Heart right ventricle (tissue), 16 donors: ENCODE results near the gene IGSF21. TPM values are rescaled to one million over a fixed set of nuclear protein-coding genes. Genes with fewer than 3 reads are reported as not detected.

Experiments
- ATAC-seq, 8 donors: fragments of 200-7000 bp; cut with Tn5 transposase; one replicate each; pipeline ENCODE4 v1.9.1; 2020; ENCODE audit warnings: mild to moderate bottlenecking in 8 of 8, moderate library complexity in 8 of 8, moderate number of reproducible peaks in 1 of 8
- DNase-seq, 2 donors: peaks; one replicate each; pipeline ENCODE4 v3.0.0-alpha.2; 2020
- H3K27ac ChIP-seq, 10 donors: fragments of 200-600 bp; sonication (generic) in 2 of 10; one replicate each; pipeline versions ENCODE4 v1.5.0 to v1.8.0; 2020 to 2022; ENCODE audit warnings: mild to moderate bottlenecking in 3 of 10
- H3K27me3 ChIP-seq, 7 donors: fragments of 200-600 bp; one replicate each; pipeline ENCODE4 v1.8.0; 2021 to 2022; ENCODE audit warnings: mild to moderate bottlenecking in 2 of 7
- H3K36me3 ChIP-seq, 9 donors: fragments of 200-600 bp; sonication (generic) in 1 of 9; one replicate each; pipeline versions ENCODE4 v1.5.0 to v1.8.0; 2020 to 2022; ENCODE audit warnings: mild to moderate bottlenecking in 2 of 9
- H3K4me1 ChIP-seq, 9 donors: fragments of 200-600 bp; sonication (generic) in 1 of 9; one replicate each; pipeline versions ENCODE4 v1.5.0 to v1.8.0; 2020 to 2022; ENCODE audit warnings: mild to moderate bottlenecking in 4 of 9
- H3K4me3 ChIP-seq, 10 donors: fragments of 200-600 bp; sonication (generic) in 2 of 10; one replicate each; pipeline versions ENCODE4 v1.5.0 to v1.8.0; 2020 to 2022; ENCODE audit warnings: mild to moderate bottlenecking in 7 of 10, moderate library complexity in 2 of 10
- H3K9me3 ChIP-seq, 11 donors: fragments of 200-600 bp in 10 of 11; sonication (generic) in 2 of 11; one replicate each; pipeline versions ENCODE4 v1.5.0 to v1.8.0; 2013 to 2022; ENCODE audit warnings: mild to moderate bottlenecking in 2 of 11, control low read depth in 1 of 11, moderate library complexity in 1 of 11
- WGBS, 2 donors: extraction: QIAGEN DNeasy Blood & Tissue Kit; methylation state at CpG; one replicate each; pipeline ENCODE4 v1.1.7; 2013; ENCODE audit warnings: inconsistent platforms in 1 of 2; 5-methylcytosine and 5-hydroxymethylcytosine counted together
- intact Hi-C, 10 donors: fragments of 100-400 bp; cut with DNase I; formaldehyde crosslinking; loops; one replicate each; pipeline versions ENCODE4 v1.11.1 to v1.14.2; 2022
- polyA plus RNA-seq, 2 donors: library from polyadenylated mRNA; stranded (reverse); fragments of 200-250 nt; gene quantifications; one replicate each; pipeline ENCODE4 v1.2.3, GENCODE V29; 2013
- total RNA-seq, 10 donors: library from RNA; stranded (reverse); fragmentation: NEBNext Ultra II Directional in 3 of 10; extraction: Animal tissue kit (Norgen Biotek cat#: 25700) in 3 of 10; gene quantifications; one replicate each; pipeline versions ENCODE4 v1.2.1 to v1.2.4, GENCODE V29; 2021 to 2023
- TF ChIP-seq, protein P1 (sequence below), 9 donors: fragments of 200-600 bp; sonication (generic) in 2 of 9; IDR thresholded peaks; one replicate each; pipeline versions ENCODE4 v1.5.0 to v1.8.0; 2021 to 2022; ENCODE audit warnings: antibody characterized with exemption in 9 of 9, mild to moderate bottlenecking in 5 of 9, moderate library complexity in 1 of 9
- donor health status: Arrhythmogenic right ventricular cardiomyopathy.
- donor health status: ischemic (EF 13 %, LVEDD 7.1; RV severe dilation, severe dysfunction).
- donor health status: healthy with polysubstance abuse.
- donor health status: DM: no; HTN: yes; CAD: no.
- donor health status: DM: no; HTN: no; CAD: no.
- donor health status: ischemic (EF 25% LVEDD 6.9; RV normal size, moderate dysfunction).
- donor health status: ischemic (EF 25% LVEDD 5.7; RV mildly dilated, moderate dysfunction).
- donor health status: healthy.
- donor health status: DM: yes; HTN: yes; CAD: no.
- donor health status: Ischemic cardiomyopathy.
- donor health status: ischemic (EF 35%, LVEDD 5.7; RV mildly dilated, moderate dysfunction).
- donor health status: nonischemic (EF 11% LVEDD 7.7; RV severe dilation, severe dysfunction).
- donor health status: DM: yes; HTN: yes; CAD: no.
- donor health status: PGD.
- donor health status: ischemic (EF 29% LVEDD 5.4; RV normal size, mild dysfunction).
- donor health status: nonischemic (EF 23%, LVEDD 6.1; RV moderate dilation, normal function).

Gene IGSF21
- total and polyA plus RNA-seq, 12 donors: 0.13 to 1.6 (median 0.51) TPM; not detected in 1

- H3K27me3 ChIP-seq: peaks cover 0 to 50% (median 30%) of the 10 kb centered on the region in 7 donors
Measured at GRCh38 chr1:18304151-18304869, 196.7 kb downstream of the IGSF21 start.

DNA sequence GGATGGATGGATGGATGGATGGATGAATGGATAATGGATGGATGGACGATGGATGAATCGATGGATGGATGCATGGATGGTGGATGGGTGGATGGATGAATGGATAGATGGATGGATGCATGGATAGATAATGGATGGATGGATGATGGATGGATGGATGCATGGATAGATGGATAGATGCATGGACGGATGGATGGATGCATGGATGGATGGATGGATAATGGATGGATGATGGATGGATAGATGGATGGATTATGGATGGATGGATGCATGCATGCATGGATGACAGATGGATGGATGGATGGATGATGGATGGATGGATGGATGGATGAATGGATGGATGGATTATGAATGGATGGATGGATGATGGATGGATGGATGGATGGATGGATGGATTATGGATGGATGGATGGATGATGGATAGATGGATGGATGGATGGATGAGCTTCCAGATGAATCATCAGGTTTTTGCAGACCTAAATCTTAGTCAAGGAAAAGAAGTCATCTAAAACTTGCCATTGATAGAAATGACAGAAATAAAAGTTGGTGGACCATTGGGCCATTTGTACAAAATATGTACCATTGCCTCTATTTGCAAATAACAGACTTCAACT, 197.7 kb downstream of the IGSF21 start:
- DNase-seq: no peak
- Histone ChIP-seq H3K4me1 (no peaks in the 10 kb centered on the region), H3K27ac (no peak overlapping the region), H3K36me3 (no peaks in the 10 kb centered on the region), H3K9me3 (no peaks in the 10 kb centered on the region), H3K27me3 (peaks cover 0 to 50% (median 25%) of the 10 kb centered on the region in 7 donors), H3K4me3 (no peak overlapping the region)
- TF ChIP-seq, protein P1, sequence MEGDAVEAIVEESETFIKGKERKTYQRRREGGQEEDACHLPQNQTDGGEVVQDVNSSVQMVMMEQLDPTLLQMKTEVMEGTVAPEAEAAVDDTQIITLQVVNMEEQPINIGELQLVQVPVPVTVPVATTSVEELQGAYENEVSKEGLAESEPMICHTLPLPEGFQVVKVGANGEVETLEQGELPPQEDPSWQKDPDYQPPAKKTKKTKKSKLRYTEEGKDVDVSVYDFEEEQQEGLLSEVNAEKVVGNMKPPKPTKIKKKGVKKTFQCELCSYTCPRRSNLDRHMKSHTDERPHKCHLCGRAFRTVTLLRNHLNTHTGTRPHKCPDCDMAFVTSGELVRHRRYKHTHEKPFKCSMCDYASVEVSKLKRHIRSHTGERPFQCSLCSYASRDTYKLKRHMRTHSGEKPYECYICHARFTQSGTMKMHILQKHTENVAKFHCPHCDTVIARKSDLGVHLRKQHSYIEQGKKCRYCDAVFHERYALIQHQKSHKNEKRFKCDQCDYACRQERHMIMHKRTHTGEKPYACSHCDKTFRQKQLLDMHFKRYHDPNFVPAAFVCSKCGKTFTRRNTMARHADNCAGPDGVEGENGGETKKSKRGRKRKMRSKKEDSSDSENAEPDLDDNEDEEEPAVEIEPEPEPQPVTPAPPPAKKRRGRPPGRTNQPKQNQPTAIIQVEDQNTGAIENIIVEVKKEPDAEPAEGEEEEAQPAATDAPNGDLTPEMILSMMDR (IDR thresholded peaks at IDR 0.05): no peak
- WGBS, 2 donors: 87 to 93% methylated on average over 3 of the region's 3 CpGs
- intact Hi-C loops: no loop called here
- ATAC-seq: no peak

More at GRCh38 chr1:18304151-18304869, 196.7 kb downstream of the IGSF21 start:
- H3K9me3 ChIP-seq: no peaks in the 10 kb centered on the region
- ATAC-seq (no peak), DNase-seq (no peak)
- TF ChIP-seq, protein P1 (IDR thresholded peaks at IDR 0.05): no peak
- intact Hi-C loops: no loop called here
- no peaks in the 10 kb centered on the region for H3K36me3 ChIP-seq
- H3K27ac ChIP-seq: no peak overlapping the region
- H3K4me1 ChIP-seq: no peaks in the 10 kb centered on the region
- 68% methylated on average over 6 of the region's 6 CpGs for WGBS, 2 donors
- H3K4me3 ChIP-seq: no peak overlapping the region

DNA sequence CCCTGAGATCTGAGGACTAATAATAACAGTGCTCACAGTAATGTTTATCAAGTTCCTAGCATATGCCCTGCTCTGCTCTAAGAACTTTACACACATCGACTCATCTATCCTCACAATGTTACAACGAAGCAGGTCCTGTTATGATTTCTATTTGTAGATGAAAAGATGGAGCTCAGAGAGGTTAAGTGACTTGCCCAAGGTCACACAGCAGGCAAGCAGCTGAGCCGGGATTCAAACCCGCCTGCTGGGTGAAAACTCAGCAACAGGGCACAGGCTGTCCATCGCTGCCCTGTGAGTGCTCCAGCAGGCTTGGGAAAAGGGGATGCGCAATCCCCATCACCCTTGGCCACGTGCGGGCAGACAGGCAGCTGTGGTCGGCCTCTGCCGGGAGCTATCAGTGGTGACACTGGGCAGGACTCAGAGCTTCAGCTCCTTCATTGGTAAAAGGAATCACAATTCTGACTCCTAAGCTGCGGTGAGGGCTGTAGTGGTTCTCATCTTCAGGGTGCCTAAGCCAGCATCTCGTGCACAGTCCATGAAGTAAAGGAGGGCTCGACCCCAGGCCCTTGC, 199.8 kb downstream of the IGSF21 start:
- H3K4me1 ChIP-seq: no peaks in the 10 kb centered on the region
- H3K27me3 ChIP-seq: peaks cover 0 to 57% (median 26%) of the 10 kb centered on the region in 7 donors
- TF ChIP-seq, protein P1 (IDR thresholded peaks at IDR 0.05): no peak
- no peak for DNase-seq
- no peak for ATAC-seq
- WGBS, 2 donors: 76 to 79% methylated on average over 13 of the region's 13 CpGs
- intact Hi-C loops: no loop called here
- H3K27ac ChIP-seq: no peak overlapping the region
- H3K4me3 ChIP-seq: no peak overlapping the region
- no peaks in the 10 kb centered on the region for H3K9me3 ChIP-seq
- H3K36me3 ChIP-seq: no peaks in the 10 kb centered on the region

DNA sequence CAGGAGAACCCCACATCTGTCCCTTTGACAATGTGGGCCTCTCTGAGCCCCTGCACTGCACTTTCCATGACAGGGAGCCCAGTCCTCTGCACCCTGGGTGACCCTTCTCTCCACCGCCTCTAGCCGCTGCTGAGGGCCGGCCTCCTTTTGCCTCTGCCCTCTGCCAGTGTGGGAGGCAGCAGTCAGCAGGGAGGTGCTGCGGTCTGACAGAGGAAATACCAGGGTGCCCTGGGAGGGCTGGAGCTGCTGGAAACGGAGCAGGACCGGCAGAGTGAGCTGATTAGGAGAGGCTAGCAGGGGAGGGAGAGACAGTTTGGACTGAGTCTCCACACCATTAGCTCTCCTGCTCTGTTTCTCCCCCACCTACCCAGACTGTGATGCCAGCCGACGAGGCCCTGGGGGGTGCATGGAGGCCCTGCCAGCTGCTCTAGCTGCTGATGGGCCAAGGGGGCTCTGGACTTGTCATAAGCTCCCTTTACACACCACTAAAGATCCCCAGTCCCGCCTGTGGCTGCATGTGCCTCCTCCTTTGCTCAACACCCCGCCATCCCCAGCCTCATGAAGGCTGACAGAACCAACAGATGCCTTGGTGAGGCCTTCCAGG, 202.1 kb downstream of the IGSF21 start:
- Histone ChIP-seq H3K9me3 (no peaks in the 10 kb centered on the region), H3K4me3 (no peak overlapping the region), H3K4me1 (no peaks in the 10 kb centered on the region), H3K27ac (no peak overlapping the region), H3K27me3 (peaks cover 0 to 43% (median 21%) of the 10 kb centered on the region in 7 donors), H3K36me3 (no peaks in the 10 kb centered on the region)
- TF ChIP-seq, protein P1 (IDR thresholded peaks at IDR 0.05): no peak
- ATAC-seq: no peak
- no peak for DNase-seq
- intact Hi-C loops: no loop called here
- 54 to 56% methylated on average over 10 of the region's 10 CpGs for WGBS, 2 donors
